C4-2B (cell line): Measurements from ENCODE around the gene NRG4.
A peak's percentile ranks its signal among the peaks of the same experiment; 100 is the strongest.

Source experiments
- H3K27ac ChIP-seq: fragments of 450-650 bp; 2 replicates; pipeline ENCODE4 v1.5.1; 2017
- CTCF ChIP-seq: fragments of 450-650 bp; conservative IDR thresholded peaks from 2 replicates; pipeline ENCODE4 v1.5.1; 2017; ENCODE audit warnings: mild to moderate bottlenecking
- ZFX ChIP-seq: fragments of 450-650 bp; IDR thresholded peaks from 2 replicates; pipeline ENCODE4 v1.6.1; 2017

Gene NRG4, protein sequence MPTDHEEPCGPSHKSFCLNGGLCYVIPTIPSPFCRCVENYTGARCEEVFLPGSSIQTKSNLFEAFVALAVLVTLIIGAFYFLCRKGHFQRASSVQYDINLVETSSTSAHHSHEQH

DNA sequence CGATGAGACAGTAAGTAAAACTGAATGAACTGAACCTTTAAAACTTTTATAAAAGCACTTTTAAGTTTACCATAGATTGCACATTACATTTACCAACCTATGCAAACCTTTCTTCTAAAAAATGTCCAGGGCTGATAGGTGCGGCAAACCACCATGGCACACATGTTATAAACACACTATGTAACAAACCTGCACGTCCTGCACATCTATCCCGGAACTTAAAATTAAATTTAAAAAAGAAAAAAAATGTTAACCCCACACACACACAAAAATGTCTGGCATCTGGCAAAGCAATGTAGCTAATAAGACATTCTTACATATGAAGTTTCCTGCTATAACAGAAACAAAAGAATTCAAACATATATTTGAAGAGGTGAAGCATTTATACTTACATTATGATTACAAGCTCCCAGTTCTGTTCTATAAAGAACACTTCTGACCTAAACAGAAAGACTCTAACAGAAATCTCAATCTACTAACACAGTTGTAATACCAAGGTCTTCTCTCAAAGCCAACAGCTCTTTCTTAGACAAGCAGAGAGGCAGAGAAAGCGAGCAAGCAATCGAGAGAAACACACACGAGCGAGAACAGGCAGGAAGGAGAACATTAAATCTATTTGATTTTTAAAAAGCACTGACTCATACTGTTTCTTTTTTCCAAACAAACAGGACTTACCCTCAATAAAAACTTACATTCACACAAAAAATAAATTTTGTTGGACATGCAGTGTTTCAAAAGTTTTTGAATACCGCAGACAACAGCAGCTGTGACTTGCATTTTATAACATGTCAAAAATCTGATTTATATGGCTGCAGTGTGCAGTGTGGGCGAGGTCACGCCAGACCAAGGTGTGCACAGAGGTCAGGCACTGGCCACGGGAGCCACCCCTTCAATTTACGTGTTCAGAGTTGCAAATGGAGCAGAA, at the start of gene NRG4:
NRG4 (minus strand) TSS at position 798 of the 925 bp plus-strand sequence. CDS start 1,194 bp downstream, outside the sequence.
- no peak within 1 kb of the TSS for H3K27ac ChIP-seq

GRCh38 chr15:76061700-76062099, 49.5 kb upstream of the NRG4 start:
- TF ChIP-seq ZFX (no peak), CTCF (no peak)

More for the DNA sequence above, at the start of gene NRG4:
- no peak for TF ChIP-seq CTCF
- no peak for TF ChIP-seq ZFX

DNA sequence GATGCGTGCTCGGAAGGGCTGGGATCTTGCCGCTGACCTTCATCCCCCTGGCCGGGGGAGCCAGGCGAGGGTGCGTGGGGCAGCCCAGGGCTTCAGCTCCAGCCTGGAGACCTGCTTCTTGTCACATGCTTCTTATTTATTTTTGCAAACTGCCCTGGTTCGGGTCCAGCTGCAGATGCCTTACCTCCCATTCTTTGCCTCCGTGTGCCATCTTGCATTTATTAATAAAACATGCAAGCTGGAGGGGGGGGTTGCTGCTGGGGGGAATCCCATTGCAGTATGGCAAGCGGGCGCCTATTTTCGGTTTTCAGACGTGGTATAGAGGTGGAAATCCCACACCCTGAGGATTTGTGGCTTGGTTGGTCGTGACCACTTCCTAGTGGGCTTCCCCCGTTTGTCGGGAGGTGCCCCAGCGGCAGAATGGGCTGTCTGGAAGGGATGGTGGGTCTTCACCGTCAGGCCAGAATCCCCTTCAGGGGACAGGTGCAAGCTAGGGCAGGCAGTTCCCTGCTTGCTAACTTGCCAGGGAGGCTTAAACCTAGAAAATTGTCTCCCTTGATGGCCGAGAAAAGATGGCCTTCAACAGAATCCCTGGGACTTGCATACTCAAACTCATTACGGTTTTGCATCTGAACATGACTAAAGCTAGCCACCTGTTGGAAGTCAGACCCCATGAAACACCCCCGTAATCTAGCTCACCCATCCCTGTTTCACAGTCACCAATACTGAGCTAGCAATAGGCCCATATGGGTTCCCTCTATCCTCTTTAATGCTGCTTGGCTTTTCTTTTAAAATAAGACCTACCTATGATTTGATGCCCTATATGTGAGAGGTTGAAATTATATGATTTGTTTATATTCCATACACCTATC, 48.1 kb upstream of the NRG4 start:
- H3K27ac ChIP-seq: no peak overlapping the region; the same call in 1 of the 2 replicates
- TF ChIP-seq CTCF (no peak), ZFX (no peak)

More at GRCh38 chr15:76061700-76062099, 49.5 kb upstream of the NRG4 start:
- H3K27ac ChIP-seq: no peak overlapping the region

- TF ChIP-seq ZFX (no peak), CTCF (no peak; the same call in 1 of the 2 replicates)
- no peak within 1 kb of the TSS; the same call in 1 of the 2 replicates for H3K27ac ChIP-seq
Observed at GRCh38 chr15:76059320-76060117, 47.3 kb upstream of the NRG4 start, which contains the start of gene TMEM266. TMEM266 (plus strand) TSS chr15:76059985; CDS start chr15:76134264, 74,279 bp downstream.

DNA sequence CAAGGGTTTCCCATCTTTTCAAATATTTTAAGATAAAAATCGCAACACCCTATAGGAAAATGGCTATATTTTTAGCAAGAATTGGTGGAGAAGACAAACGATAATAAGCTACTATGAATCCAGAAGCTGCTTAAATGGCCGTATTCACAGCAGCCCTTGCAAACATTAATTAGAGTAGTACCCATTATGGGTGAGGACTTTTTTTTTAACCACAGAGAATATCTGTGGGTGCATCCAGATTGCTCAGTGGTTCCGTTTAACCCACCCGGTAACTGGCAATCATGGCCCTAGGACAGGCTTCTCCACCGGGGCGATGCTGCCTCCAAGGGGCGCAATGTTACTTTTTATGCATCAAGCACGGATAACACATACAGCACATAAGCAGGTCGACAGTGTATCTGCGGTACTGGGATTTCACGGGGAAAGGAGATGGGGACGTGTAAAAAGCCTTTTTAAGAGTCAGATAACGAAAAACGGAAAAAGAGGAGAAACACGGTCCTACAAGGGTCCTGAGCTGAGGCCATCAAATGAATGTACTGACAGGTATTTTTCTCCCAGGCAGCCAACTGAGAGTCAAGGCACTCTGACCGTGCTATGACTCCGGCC, 46.6 kb upstream of the NRG4 start:
- no peak for TF ChIP-seq ZFX
- peak; percentile 37 for TF ChIP-seq CTCF
- no peak overlapping the region for H3K27ac ChIP-seq

DNA sequence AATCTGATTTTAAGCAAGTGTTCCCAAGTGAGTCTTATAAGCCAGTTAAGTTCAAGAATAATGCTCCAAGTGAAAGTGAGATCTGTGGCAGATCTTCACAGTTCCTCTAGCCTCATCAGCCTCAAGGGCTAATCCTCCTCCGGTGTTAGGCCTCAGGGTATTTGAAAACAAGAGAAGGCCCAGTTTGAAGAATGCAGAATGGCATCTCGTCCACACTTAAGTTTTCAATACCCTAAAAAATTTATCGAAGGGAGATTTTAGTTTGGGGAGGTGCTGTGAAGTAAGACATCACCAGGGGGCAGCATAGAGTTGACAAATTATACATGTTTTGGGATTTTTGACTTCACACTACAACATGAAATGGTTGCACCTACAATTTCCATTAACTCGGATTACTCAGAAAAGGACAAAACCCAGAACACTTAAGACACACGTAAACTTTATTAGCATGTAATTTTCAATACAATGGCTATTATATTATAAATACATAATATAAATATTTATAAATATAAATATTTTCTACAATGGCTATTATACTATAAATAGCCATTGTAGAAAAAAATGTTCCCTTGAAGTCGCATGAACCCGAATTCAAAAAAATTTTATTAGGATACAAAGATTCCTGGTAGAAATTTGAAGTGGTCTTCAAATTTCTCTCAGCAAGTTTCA, 45.2 kb upstream of the NRG4 start:
- no peak overlapping the region for H3K27ac ChIP-seq

More for the DNA sequence above, 45.2 kb upstream of the NRG4 start:
- TF ChIP-seq ZFX (no peak), CTCF (peak; percentile 86)
